ENCODE data around the gene NTN5. TPM values are rescaled to one million over a fixed set of nuclear protein-coding genes. Genes with fewer than 3 reads are reported as not detected.
"Not testable (repeated sequence)": the region's sequence is repeated elsewhere in the genome, so short reads cannot be mapped to it uniquely, and the experiment has no call there.

NTN5 gene
- polyA plus RNA-seq, 3 donors = 0.47 to 0.96 (median 0.94) TPM

DNA sequence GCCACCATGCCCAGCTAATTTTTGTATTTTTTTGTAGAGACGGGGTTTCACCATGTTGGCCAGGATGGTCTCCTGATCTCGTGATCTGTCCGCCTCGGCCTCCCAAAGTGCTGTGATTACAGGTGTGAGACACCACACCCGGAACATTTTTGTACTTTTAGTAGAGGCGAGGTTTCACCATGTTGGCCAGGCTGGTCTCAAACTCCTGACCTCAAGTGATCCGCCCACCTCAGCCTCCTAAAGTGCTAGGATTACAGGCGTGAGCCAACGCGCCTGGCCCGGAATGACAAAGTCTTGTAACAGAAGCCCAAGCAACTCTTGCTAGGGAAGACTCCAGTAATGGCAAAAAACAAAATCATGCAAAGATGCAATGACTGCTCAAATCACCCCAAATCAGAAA lies 40.5 kb downstream of the NTN5 start:
- DNase-seq (ENCODE audit: low read depth in 3 of 3, low spot score in 2 of 3) = not testable (repeated sequence)

DNA sequence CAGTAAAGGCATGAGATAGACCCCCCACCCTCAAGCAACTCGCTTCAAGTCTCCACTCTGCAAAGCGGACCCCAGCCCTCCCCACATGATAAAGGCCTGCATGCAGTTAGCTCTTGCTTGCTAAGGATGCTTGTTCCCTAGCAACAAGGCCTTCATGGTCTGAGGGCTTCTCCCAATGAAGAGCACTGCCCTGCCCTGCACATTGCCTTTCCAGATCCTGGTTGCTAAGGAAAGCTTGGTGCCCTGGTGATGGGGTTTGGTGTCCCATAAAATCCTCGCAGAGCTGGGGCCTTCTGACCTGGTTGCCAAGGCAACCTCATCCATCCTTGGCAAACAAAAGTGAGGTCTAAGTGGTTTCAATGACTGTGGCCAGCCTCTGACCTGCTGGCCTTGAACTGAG lies 41.6 kb downstream of the NTN5 start:
- no peak for DNase-seq (ENCODE audit: low read depth in 3 of 3, low spot score in 2 of 3)

DNA sequence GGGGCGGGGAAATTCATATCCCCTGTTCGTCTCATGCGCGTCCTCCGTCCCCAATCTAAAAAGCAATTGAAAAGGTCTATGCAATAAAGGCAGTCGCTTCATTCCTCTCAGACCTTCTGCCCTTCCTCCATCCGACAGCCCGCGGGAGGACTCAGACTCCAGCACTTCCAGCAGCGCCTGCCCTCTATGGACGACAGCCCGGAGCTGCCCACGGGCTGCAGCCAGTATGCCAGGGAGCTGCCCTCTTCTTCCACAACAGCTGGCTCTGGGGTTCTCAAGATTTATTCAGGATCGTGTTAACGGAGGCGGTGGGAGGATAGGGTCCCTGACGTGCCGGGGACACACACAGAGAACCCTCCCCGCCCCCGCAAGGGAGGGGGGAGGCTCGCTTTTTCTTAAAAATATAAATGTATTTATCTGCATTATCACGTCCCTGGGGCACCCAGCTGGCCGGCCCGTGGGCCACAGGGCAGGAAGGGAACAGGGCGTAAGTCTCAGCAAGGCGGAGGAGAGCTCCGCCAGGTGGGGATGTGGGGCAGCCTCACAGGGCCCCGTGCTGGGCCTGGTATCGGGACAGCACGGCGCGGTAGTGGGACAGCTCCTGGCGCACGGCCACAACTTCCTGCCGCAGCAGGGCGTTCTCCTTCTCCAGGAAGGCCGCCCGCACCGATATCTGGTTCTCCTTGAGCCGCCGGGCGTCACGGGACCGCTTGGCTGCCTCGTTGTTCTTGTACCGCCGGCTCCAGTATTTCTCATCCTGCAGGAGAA lies 42.3 kb downstream of the NTN5 start:
- no peak for DNase-seq (ENCODE audit: low read depth in 3 of 3, low spot score in 2 of 3)

DNA sequence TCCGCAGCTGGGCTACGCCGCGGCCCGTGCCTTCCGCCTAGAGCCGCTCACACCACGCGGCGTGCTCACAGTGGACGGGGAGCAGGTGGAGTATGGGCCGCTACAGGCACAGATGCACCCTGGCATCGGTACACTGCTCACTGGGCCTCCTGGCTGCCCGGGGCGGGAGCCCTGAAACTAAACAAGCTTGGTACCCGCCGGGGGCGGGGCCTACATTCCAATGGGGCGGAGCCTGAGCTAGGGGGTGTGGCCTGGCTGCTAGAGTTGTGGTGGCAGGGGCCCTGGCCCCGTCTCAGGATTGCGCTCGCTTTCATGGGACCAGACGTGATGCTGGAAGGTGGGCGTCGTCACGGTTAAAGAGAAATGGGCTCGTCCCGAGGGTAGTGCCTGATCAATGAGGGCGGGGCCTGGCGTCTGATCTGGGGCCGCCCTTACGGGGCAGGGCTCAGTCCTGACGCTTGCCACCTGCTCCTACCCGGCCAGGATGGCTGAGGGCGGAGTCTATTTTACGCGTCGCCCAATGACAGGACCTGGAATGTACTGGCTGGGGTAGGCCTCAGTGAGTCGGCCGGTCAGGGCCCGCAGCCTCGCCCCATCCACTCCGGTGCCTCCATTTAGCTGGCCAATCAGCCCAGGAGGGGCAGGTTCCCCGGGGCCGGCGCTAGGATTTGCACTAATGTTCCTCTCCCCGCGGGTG lies 43.1 kb downstream of the NTN5 start:
- no peak for DNase-seq (ENCODE audit: low read depth in 3 of 3, low spot score in 2 of 3)

DNA sequence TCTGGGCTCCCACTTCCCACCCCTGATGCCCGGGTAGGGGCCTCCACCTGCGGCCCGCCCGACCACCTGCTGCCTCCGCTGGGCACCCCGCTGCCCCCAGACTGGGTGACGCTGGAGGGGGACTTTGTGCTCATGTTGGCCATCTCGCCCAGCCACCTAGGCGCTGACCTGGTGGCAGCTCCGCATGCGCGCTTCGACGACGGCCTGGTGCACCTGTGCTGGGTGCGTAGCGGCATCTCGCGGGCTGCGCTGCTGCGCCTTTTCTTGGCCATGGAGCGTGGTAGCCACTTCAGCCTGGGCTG lies 43.6 kb downstream of the NTN5 start:
- no peak for DNase-seq (ENCODE audit: low read depth in 3 of 3, low spot score in 2 of 3)

DNA sequence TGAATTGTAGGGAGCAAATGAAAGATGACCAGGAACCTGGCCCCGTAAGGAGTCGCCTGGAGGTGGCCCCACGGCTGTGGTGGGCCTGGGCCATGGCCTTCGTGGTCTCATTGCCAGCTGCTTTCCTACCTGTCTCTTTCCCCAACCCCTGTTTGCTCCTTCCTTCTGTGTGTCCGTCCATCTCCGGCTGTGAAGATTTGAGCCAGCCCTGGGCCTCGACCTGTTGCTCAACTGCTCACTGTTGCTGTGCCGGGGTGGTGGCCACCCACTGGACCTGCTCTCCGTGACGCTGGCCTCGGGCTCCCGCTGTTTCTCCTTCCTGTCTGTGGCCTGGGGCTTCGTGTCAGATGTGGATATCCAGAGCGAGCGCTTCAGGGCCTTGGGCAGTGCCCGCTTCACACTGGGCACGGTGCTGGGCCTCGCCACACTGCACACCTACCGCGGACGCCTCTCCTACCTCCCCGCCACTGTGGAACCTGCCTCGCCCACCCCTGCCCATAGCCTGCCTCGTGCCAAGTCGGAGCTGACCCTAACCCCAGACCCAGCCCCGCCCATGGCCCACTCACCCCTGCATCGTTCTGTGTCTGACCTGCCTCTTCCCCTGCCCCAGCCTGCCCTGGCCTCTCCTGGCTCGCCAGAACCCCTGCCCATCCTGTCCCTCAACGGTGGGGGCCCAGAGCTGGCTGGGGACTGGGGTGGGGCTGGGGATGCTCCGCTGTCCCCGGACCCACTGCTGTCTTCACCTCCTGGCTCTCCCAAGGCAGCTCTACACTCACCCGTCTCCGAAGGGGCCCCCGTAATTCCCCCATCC lies 44.1 kb downstream of the NTN5 start:
- DNase-seq (ENCODE audit: low read depth in 3 of 3, low spot score in 2 of 3) = no peak

DNA sequence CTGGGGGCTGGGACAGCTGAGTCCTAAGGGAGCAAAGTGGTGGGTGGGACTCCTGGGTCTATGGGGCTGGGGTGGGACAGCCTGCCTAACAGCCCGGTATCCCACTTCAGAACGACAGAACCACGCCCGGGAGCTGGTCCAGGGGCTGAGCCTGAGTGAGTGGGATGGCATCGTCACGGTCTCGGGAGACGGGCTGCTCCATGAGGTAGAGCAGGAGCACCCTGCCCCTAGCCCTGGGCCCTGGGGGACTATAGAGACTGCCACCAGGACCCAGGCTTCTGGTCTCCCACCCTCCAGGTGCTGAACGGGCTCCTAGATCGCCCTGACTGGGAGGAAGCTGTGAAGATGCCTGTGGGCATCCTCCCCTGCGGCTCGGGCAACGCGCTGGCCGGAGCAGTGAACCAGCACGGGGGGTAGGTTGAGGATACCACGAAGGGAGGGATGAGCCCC lies 44.9 kb downstream of the NTN5 start:
- DNase-seq (ENCODE audit: low read depth in 3 of 3, low spot score in 2 of 3) = no peak

DNA sequence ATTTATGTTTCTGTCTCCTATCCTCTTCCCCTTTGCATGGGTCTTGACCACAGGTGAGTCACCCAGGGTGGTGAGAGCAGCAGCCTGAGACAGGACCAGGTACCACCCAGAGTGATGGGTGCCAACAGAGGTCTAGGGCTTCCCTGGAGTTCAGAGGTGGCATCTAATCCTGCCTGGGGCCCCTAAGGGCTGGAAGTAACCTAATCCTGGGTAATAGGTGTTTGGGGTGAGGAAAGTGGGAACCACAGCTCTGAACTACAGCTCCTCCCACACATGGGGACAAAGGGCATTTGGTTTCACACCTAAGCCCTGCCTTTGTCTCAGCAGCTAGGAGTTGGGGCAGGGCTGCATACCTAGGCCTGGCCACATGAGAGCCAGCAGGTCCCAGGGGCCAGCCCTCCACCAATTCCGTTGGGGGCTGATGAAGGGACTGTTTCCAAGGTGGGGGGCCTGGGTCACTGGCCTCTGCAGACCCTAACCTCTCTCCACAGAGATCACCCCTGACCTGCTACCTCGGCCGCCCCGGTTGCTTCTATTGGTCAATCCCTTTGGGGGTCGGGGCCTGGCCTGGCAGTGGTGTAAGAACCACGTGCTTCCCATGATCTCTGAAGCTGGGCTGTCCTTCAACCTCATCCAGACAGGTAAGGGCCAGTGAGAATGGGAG lies 45.5 kb downstream of the NTN5 start:
- DNase-seq (ENCODE audit: low read depth in 3 of 3, low spot score in 2 of 3) = no peak

DNA sequence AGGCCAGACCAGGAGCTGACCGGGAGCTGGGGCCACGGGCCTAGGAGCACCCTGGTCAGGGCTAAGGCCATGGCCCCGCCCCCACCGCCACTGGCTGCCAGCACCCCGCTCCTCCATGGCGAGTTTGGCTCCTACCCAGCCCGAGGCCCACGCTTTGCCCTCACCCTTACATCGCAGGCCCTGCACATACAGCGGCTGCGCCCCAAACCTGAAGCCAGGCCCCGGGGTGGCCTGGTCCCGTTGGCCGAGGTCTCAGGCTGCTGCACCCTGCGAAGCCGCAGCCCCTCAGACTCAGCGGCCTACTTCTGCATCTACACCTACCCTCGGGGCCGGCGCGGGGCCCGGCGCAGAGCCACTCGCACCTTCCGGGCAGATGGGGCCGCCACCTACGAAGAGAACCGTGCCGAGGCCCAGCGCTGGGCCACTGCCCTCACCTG lies 46.9 kb downstream of the NTN5 start:
- no peak for DNase-seq (ENCODE audit: low read depth in 3 of 3, low spot score in 2 of 3)

DNA sequence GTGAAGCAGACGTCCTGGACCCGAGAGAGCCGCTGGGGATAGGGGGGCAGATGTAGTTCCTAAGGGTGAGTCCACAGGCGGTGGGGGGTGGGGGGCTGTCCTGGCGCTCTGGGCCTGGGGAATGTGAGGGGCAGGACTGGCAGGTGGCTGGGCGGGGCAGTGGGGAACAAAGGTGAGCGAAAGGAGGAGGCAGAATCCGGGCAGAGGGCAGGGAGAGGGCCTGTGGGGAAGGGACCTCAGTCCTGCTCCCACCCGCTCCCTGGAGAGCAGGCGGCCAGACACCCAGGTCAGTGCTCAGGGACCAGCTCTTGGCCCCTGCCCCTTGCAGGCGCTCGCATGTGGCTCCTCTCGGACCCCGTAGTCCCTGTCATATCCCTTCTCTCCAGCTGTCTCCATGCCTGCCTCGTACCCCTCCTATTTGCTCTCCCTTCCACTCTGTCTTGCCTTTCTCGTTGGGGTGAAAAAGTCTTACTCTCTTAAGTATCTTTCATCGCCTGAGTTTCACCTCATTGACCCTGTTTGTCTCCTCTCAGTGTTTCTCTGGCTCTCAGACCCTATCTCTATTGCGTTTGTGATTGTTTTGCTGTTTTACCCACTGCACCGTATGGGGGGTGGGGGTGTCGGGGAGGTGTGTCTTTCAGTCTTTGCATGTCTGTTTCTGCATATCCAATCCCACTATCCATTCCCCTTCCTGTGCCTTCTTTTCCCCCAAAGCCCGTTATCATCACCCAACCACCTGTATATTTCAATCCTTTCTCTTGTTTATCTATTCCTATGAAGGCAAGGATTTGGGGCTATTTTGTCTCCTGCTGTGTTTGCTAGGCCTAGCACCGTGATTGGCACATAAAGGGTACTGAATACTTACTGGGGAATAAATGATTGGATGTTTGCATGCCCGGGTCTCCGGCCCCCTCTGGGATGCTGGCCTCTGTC lies 47.8 kb downstream of the NTN5 start:
- no peak for DNase-seq (ENCODE audit: low read depth in 3 of 3, low spot score in 2 of 3)

DNA sequence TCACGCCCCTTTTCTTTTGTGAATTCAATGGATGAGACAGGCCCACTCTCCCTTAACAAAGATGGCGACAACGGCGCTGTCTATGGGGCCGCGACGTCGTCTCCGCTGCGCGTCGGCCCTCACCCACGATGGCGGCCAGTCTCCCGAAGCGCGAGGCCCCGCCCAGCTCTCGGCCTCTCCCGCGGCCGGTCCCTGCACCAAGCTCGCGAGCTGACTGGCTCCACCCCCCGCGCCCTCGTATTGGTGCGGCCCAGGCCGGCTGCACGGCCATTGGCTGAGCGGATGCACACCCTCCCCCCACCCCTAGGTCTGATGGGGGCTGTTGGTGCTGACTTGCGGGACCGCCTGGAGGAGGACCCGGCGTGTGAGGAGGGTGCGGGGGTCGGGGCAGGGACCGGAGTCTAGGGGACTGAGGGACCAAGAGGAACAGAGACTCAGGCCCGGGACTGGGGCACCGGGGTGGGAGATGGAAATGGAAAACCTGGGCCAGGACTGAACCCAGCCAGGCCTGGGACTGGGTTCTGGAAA lies 48.7 kb downstream of the NTN5 start:
- peak; percentile 86 to 95 (median 90) for DNase-seq (ENCODE audit: low read depth in 3 of 3, low spot score in 2 of 3)

DNA sequence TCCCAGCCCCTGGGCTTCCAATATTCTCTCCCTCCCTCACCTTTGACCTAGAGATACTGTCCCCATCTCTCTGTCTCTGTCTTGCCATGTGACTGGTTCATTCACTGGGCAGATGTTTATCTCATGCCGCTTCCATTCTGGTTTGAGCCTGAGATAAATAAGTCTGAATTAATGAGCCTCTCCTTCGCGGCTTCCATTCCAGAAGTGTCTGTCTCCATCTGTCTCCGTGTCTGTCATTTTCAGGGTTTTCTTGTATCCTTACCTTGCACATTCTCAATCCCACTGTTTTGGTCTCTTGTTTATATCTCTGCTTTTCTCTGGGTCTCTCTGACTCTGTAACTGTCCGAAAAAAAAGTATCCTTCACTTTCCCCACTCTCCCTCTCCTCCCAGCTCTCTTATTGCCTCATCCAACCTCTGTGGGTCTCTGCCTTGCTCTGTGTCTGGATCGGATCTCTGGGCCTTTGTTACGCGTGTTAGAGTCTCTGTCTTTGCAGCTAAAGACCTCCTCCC lies 49.2 kb downstream of the NTN5 start:
- no peak for DNase-seq (ENCODE audit: low read depth in 3 of 3, low spot score in 2 of 3)

DNA sequence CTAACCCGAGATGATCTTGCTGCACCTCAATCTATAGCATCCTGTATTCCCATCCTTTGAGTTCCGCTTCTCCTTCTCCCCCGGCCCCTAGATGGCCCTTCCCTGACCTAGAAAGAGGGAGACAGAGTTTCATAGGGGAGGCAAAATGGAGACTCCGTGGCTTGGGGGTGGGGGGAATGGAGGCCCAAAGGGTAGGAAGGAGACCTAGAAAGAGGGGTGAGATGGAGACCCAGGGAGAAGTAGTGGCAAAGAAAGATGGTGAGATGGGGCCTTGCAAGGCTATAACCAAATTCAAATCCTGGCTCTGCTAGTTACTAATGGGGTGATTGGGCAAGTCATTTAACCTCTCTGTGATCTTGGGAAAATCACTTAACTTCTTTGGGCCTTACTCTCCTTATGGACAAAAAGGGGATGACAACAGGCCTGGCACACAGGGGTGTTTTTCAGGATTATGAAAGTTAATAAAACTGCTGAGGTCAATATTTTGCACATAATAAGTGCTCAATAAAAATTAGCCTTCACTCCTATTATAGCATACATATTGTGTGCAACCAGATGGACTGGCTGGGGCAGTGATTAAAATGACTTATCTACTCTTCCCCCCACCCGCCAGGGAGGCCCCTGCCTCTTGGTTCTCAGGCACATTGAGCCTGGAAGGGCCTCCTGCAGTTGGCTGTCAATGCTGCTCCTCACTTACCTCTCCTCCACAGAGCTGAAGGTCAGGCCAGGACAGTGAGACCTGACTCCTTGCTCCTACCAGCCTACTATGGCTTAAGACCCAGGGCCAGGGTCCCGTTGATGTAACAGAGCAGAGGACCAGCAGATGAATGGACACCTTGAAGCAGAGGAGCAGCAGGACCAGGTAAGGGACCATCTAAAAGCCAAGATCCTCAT lies 52.9 kb downstream of the NTN5 start:
- DNase-seq (ENCODE audit: low read depth in 3 of 3, low spot score in 2 of 3) = no peak

DNA sequence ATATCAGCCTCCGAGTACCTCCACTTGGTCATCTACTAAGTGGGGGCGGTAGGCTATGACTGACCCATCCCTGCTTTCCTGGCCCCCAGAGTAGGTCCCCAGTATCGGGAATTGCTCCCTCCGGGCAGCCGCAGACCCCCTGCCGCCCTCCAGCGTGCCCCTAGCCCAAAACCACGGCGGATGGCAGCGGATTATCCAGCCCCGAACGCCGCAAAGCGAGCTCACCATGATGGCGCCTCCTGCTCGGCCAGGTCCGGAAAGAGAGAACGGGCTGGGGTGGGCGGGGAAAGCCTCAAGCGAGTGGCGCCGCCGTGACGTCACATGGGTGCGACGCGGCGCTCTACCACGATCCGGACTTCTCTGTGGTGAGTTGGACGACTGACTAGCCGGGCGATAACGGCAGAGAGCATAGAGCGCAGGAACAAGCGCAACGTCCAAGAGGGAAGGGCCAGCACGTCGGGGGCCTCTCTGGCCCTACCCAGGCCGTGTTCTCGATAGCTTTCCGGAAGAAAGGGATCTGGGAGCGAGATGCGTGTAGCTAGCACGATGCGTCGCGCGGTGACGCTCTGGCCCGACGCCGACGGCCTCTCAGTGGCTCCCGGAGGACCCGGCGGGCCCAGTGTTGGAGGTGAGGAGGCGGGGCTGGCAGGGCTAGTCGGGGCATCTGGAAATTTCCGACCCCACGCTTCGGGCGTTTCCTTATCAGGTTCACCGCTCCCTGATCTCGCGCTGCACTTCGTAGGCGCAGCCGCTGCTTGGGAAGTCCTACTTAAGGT lies 53.7 kb downstream of the NTN5 start, which contains the start of the genes RPL18 and SPHK2:
RPL18 (minus strand) TSS at position 263 of the 776 bp plus-strand sequence; CDS start at position 228, 35 bp downstream.
SPHK2 (plus strand) TSS at position 591 of the 776 bp plus-strand sequence. CDS start 1,009 bp downstream, outside the sequence.
- DNase-seq (ENCODE audit: low read depth in 3 of 3, low spot score in 2 of 3) = peak; percentile 94 to 98 (median 97)

DNA sequence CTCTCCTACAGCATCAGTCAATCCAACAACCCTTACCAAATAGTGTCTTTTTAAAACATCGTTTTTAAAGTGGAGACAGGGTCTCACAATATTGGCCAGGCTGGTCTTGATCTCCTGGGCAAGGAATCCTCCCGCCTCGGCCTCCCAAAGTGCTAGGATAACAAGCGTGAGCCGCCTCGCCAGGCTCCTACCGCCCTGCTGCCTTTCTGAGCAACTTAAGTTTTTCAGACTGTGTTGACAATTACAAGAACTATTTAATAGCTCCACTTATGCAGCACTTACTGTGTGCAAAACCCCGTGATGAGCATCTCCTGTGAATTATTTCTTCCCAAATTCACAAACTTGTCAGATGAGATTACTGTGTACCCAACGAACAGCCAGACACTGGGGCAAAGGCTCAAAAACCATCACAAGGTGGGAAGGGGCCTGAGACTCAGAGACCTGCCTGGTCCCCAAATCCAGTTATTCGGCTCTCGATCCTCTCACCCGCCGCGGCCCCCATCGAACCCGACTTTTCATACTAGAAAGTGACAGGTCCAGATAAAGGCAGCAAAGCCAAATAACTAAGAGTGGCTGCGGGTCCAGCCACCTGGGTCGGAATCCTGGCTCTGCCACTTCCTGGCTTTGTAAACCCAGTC lies 54.4 kb downstream of the NTN5 start:
- DNase-seq (ENCODE audit: low read depth in 3 of 3, low spot score in 2 of 3) = no peak

DNA sequence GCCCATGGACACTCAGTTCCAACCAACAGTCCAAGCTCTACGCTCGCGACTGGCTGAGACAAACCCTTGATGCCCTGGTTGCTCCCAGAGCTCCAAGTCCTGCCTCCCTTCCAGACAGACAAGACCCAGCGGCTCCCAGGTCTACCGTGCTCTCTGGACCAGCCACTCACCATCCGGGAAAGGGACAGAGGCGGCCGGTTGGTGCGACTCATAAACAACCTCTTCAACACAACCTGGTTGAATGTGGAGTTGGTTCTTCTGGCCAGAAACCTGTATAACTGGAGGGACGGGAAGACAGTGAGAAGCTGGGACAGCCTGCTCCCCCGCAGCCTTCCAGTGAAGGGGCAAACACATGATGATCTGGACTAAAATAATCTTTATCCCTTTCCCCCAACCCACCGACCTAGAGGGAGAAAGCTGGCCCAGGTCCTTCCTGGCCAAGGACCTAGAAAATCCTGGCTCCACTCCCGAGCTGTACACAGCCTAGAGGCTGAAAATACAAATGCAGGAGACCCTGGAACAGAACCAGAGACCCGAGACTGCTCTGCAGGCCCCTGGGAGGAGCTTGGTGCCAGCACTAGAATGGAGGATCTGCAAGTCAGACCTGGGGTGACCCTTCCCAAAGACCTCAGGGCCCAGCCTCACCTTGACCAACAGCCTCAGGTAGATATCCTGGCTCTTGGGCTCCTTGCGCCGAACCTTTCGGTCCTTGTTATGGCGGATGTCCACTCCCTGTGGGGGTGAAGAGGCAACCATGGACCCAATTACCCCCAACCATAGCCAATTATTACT lies 55.5 kb downstream of the NTN5 start:
- DNase-seq (ENCODE audit: low read depth in 3 of 3, low spot score in 2 of 3) = no peak

Measured in right renal cortex interstitium (tissue), 3 donors.